Limb (tissue), 2 donors: Measurements from ENCODE around the gene STXBP4.

Source experiments
- DNase-seq, 2 donors: peaks; one replicate each; pipeline ENCODE4 v3.0.0-alpha.2; 2016; ENCODE audit errors: extremely low spot score in 2 of 2

Gene STXBP4

GRCh38 chr17:54969658-54970572 lies 1.4 kb downstream of the STXBP4 start:
- no peak for DNase-seq

DNA sequence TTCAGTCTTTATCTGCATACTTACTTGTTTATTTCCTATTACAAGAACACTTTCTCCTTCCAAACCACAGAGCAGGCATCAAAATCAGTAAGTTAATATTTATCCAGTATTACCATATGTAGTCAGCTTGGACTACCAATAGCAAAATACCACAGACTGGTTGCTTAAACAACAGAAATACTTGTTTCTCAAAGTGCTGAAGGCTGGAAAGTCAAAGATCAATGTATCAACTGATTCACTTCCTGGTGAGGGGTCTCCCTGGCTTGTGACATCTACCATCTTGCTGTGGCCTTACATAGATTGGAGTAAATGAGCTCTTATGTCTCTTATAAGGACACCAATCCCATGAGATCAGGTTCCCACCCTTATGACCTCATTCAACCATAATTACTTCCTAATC lies 2.6 kb downstream of the STXBP4 start:
- DNase-seq, result no peak

DNA sequence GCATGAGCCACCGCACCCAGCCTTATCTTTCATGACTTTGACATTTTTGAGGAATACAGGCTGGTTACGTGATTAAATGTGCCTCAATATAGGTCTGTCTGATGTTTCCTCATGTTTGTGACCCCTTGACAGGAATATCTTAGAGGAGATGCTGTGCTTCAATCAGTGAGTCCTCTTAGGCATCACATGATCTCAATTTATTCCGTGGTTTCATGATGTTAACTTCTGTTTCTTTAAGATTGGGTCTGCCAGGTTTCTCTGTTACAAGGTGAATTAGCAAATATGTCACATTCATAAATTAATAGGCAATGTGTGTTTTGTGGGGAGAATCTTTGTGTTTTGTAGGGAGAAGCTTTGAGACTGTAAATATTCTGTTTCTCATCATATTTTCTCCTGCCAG lies 3.3 kb downstream of the STXBP4 start:
- DNase-seq, result no peak

DNA sequence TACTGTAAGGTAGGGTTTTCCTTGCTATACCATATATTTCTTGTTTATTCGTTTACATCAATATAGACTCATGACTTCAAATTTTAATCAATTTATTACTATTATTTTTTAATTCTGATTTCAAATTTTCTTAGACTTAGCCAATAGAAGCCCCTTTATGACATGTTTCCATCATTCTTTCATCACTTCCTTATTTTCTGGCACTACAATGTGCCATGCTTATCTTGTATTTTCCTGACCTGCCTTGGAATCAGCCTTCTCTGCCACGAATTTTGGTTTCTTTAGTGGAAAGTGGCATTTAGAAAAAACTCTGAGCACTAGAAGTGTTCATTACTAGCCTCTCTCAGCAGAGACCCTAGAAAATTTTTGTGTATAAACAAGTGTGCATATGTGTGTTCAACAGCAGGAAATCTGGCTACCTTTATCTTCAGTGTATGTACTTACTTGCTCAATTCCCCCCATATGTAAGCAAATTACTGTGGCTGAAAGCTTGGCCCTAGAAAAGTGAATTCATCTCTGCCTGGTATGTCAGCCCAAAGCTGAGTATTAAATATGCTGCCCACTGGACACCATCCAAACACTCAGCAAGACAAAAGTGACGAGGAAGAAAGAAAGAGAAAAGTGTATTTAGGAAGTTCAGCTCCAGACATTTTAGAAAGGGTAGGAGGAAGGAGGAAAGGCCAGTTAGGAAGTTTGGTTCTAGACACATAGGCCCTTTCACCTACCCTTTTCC lies 4.0 kb downstream of the STXBP4 start:
- DNase-seq, result no peak

DNA sequence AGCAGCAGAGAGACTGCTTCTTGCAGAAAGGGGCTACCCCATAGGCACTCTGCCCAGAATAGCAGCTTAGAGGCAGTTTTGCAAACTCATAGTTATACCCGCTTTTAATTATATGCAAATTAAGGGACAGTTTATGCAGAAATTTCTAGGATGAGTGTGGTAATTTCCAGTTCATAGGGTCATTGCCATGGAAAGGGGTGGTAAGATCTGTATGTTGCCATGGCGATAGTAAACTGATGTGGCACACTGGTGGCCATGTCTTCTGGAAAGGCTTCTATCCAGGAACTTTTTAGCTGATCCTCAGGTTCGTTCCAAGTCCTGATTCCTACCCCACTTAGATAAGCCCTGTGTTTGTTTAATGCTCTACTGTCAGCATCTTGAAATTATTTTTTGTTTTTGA lies 6.2 kb downstream of the STXBP4 start:
- no peak for DNase-seq

DNA sequence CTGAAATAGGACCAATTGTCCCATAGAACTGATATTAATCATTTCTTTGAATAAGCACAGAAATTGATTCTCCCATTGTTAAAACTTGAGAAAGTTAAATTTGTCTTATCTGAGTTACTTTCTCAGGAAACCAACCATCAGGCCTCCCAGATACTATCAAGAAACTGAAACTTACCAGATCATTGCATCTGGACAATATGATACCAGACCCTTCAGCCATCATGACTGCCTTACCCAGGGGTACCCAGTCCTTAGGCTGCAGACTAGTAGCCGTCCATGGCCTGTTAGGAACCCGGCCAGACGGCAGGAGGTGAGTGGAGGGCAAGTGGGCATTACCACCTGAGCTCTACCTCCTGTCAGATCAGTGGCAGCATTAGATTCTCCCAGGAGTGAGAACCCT lies 7.8 kb downstream of the STXBP4 start:
- no peak for DNase-seq

DNA sequence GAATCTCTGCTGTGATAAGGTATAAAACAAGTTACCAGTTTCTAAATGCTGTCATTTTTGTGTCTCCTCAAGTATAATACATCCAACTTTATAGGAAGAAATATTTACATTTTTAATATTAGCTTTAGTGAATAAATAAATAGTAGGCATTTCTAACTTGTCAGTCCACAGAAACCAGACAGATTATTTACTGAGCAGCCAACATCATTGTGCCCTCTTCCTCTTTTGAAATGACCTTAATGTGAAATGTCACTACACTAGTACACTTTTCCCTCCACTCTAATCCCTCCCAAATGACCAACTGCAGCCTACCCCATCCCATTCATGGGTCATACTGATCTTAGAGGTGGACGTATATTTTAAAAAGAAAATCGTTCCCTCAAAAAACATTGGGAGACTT lies 9.2 kb downstream of the STXBP4 start:
- DNase-seq, result no peak

DNA sequence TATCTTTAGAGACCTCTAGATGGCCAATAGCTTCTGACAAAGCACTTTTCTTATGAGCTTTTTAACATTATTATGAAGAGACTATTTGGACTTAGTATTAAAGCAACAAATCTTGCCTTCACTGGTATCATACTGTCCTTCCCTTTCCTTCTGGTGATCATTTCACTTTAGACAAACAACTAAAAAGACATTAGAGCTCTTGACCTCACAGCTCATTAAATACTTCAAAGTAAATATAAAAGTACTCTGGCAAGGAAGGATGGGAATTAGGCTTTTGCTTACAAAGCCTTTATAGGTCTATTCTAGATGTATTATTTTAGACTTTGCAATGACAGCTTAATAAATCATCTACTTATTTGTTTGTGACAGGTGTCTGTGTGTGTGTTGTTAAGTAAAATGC lies 11.1 kb downstream of the STXBP4 start:
- DNase-seq, result no peak

DNA sequence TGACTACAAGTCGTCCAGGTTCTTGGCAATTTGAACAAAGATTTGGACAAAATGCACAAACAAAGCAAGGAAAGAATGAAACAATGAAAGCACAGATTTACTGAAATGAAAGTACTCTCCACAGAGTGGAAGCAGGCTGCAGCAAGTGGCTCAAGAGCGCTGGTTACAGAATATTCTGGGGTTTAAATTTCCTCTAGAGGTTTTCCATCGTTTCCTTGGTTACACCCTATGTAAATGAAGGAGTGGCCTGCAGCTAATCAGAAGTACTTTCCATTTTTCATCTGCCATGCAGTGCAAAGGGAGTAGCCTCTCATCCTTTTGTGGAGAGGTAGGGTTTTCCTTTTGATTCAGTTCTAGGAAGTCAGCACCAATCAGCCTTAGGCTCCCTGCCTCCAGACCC lies 11.8 kb downstream of the STXBP4 start:
- DNase-seq, result no peak

GRCh38 chr17:54982399-54982798 lies 13.8 kb downstream of the STXBP4 start:
- DNase-seq, result no peak

- no peak for DNase-seq
Measured at GRCh38 chr17:54983260-54983659, 14.7 kb downstream of the STXBP4 start.

- no peak for DNase-seq
Measured at GRCh38 chr17:54985476-54985875, 16.9 kb downstream of the STXBP4 start.

- no peak for DNase-seq
Measured at GRCh38 chr17:54990118-54990517, 21.6 kb downstream of the STXBP4 start.

- DNase-seq, result no peak
Measured at GRCh38 chr17:54991567-54991966, 23.0 kb downstream of the STXBP4 start.

GRCh38 chr17:54992797-54993639 lies 24.5 kb downstream of the STXBP4 start:
- DNase-seq, result peak in 1 of 2 donors; percentile 61

DNA sequence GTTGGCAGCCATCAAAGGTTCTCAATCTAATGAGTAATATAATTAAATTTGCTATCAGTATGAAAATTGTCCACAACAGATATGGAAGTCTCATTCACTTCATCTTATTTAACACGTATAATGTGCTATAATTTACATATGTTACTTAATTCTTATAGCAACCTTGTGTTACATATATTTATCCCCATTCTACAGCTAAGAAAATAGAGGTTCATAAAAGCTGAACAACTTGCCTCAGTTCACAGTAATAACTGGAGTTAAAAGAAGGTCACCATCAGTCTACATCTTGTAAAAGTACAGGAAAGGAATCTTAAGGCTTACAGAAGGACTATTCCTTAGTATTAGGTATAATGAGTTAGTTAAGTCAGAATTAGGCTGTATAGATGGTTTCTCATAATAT lies 27.9 kb downstream of the STXBP4 start:
- no peak for DNase-seq

DNA sequence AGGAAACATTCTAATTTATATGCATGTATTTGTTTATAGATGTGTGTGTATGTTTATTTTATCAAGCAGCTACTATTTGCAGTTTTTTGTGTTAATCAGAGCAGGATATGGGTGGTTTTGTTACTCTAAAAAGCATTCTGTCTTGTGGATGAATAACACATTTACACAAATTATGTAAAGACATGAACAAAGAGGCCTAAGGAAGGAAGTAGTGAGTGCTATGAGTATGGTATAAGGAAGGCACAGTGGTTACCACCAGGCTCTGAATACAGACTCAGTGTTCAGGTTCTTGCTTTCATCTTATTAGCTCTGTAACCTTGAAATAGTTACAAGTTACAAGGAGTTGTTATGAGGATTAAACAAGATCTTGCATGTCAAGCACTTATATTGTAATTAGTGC lies 33.9 kb downstream of the STXBP4 start:
- DNase-seq, result no peak

DNA sequence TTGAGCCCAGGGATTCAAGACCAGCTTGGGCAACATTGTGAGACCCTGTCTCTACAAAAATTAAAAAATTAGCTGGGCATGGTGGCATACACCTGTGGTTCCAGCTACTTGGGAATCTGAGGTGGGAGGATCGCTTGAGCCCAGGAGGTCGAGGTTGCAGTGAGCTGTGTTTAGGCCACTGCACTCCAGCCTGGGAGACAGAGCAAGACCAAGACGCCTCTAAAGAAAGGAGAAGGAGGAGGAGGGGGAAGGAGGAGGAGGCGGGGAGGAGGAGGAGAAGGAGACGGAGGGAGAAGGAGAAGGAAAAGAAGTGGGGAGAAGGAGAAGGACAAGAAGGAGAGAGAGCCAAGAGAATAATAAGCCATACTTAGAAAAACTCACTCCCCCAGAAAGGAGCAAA lies 35.9 kb downstream of the STXBP4 start:
- DNase-seq, result no peak

DNA sequence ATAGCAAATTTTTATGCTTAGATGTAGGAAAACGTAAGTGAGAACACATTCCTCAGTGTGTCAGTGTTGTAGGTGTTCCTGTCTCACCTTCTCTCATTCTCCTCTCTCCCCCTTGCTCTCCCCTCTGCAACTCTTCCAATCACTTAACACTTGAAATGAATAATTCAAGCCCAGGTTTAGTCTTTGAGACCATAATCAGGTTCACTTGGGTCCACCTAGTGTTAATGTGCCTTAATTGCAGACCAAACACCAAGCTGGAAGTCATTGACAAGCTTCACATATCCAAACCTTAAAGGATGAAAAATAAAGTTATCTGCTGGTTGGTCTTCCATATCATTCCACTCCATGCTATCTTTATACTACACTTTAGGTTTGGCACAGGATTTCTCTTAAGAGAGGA lies 37.0 kb downstream of the STXBP4 start:
- DNase-seq, result no peak

DNA sequence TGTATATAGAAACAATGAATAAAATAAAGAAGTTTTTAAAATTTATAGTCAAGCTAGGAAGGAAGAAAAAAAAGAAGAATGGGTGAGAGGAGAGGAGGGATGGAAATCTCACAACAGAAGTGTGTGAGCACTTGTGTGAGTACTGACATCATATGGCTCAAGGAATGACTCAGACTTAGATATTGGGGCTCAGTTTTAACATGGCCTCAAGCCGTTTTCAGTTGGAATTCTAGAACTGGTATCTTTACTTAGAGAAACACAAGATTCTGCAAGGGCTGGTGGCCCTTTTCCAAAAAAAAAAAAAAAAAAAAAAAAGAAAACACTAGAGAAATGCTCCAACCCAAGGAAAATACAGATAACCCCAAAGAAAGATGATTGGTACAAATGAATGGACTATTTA lies 55.1 kb downstream of the STXBP4 start:
- no peak for DNase-seq

- DNase-seq, result no peak
Measured at GRCh38 chr17:55037828-55038227, 69.3 kb downstream of the STXBP4 start.

- DNase-seq, result no peak
Measured at GRCh38 chr17:55038291-55038690, 69.7 kb downstream of the STXBP4 start.
